ENCODE results near the gene ING4. TPM values are rescaled to one million over a fixed set of nuclear protein-coding genes. Genes with fewer than 3 reads are reported as not detected.

The ING4 gene
- total and polyA plus RNA-seq, 2 donors (not counting 3 experiments of a cell fraction or from before 2014, with no cell fraction given) = 34.7 to 52.0 TPM

GRCh38 chr12:6612652-6613014, 50.3 kb downstream of the ING4 start:
- H3K27ac ChIP-seq (ENCODE audit: insufficient read depth, low read depth, low read length) = no peak overlapping the region
- no peaks in the 10 kb centered on the region for H3K79me2 ChIP-seq (ENCODE audit: control insufficient read depth, insufficient read depth, low read length)
- no peak overlapping the region for H3K9ac ChIP-seq (replicated peaks; ENCODE audit: extremely low read depth, insufficient read depth, low read length)
- peak overlapping the region; percentile 94 for H2AFZ ChIP-seq (ENCODE audit: low read depth, low read length)
- no peak overlapping the region for H3K4me2 ChIP-seq (ENCODE audit: insufficient read depth, low read length)
- TF ChIP-seq GATA2 (IDR thresholded peaks at IDR 0.05; ENCODE audit: insufficient read depth, insufficient read length, low read depth, low read length) (no peak), FOS (IDR thresholded peaks at IDR 0.05; ENCODE audit: borderline replicate concordance, insufficient read depth, low read length) (no peak), POLR2AphosphoS5 (IDR thresholded peaks at IDR 0.05; ENCODE audit: insufficient read depth, low read depth, low read length) (no peak), POLR2A (IDR thresholded peaks at IDR 0.05; ENCODE audit: low read depth, low read length) (no peak)
- H4K20me1 ChIP-seq (replicated peaks; ENCODE audit: control insufficient read depth, extremely low read depth, insufficient read depth, low read length) = no peaks in the 10 kb centered on the region
- no peaks in the 10 kb centered on the region for H3K9me1 ChIP-seq (replicated peaks; ENCODE audit: control insufficient read depth, extremely low read depth, insufficient read depth, low read length)
- CTCF ChIA-PET = interaction anchor here (0.9 to 1.2 kb wide), 2 partner anchors 86 to 189 kb away, joined by 3 read pairs; no protein-coding TSS in a partner anchor
- dilution Hi-C loops (cut with MboI; ENCODE audit: extremely low pct_ligation_motif_present, low sequenced_read_pairs) (no loop called here), intact Hi-C loops (cut with micrococcal nuclease) (loop anchor here (10.0 kb wide), 1 partner anchor 1022 kb away; no protein-coding TSS in a partner anchor)
- H3K4me1 ChIP-seq (ENCODE audit: control insufficient read depth, extremely low read depth, insufficient read depth, low read length) = peaks cover 15% of the 10 kb centered on the region
- no peaks in the 10 kb centered on the region for H3K36me3 ChIP-seq (ENCODE audit: control insufficient read depth in 2 of 2, extremely low read depth in 1 of 2, insufficient read depth in 2 of 2, low read length in 2 of 2)
- FAIRE-seq = no peak
- no peak overlapping the region for H3K4me3 ChIP-seq (replicated peaks in 1 of 3; ENCODE audit: insufficient read depth in 1 of 3, low read depth in 1 of 3, low read length in 3 of 3)
- no TSS peak for BruUV-seq (replicated peaks)
- H3K27me3 ChIP-seq (ENCODE audit: control insufficient read depth in 2 of 2, insufficient read depth in 2 of 2, low read length in 2 of 2) = no peaks in the 10 kb centered on the region
- H3K9me3 ChIP-seq (replicated peaks; ENCODE audit: control insufficient read depth, insufficient read depth, low read length) = no peaks in the 10 kb centered on the region
- POLR2A ChIA-PET = interaction anchor here (0.6 kb wide), 1 partner anchor 254 kb away, joined by 4 read pairs; no protein-coding TSS in a partner anchor
- no peak for DNase-seq (ENCODE audit: low read depth, low spot score)

- ChIA-PET CTCF (no interaction called here), POLR2A (no interaction called here)
- no peaks in the 10 kb centered on the region for H4K20me1 ChIP-seq (replicated peaks; ENCODE audit: control insufficient read depth, extremely low read depth, insufficient read depth, low read length)
- H3K4me2 ChIP-seq (ENCODE audit: insufficient read depth, low read length) = no peak overlapping the region
- no peak overlapping the region for H3K9ac ChIP-seq (replicated peaks; ENCODE audit: extremely low read depth, insufficient read depth, low read length)
- DNase-seq (ENCODE audit: low read depth, low spot score) (no peak), FAIRE-seq (no peak)
- H3K27ac ChIP-seq (ENCODE audit: insufficient read depth, low read depth, low read length) = no peak overlapping the region
- no peaks in the 10 kb centered on the region for H3K36me3 ChIP-seq (ENCODE audit: control insufficient read depth in 2 of 2, extremely low read depth in 1 of 2, insufficient read depth in 2 of 2, low read length in 2 of 2)
- H2AFZ ChIP-seq (ENCODE audit: low read depth, low read length) = no peak overlapping the region
- H3K27me3 ChIP-seq (ENCODE audit: control insufficient read depth in 2 of 2, insufficient read depth in 2 of 2, low read length in 2 of 2) = no peaks in the 10 kb centered on the region
- H3K4me3 ChIP-seq (replicated peaks in 1 of 3; ENCODE audit: insufficient read depth in 1 of 3, low read depth in 1 of 3, low read length in 3 of 3) = no peak overlapping the region
- H3K9me1 ChIP-seq (replicated peaks; ENCODE audit: control insufficient read depth, extremely low read depth, insufficient read depth, low read length) = no peaks in the 10 kb centered on the region
- no TSS peak for BruUV-seq (replicated peaks)
- no peaks in the 10 kb centered on the region for H3K79me2 ChIP-seq (ENCODE audit: control insufficient read depth, insufficient read depth, low read length)
- dilution Hi-C loops (cut with MboI; ENCODE audit: extremely low pct_ligation_motif_present, low sequenced_read_pairs) = no loop called here
- H3K9me3 ChIP-seq (replicated peaks; ENCODE audit: control insufficient read depth, insufficient read depth, low read length) = no peaks in the 10 kb centered on the region
- peaks cover 16% of the 10 kb centered on the region for H3K4me1 ChIP-seq (ENCODE audit: control insufficient read depth, extremely low read depth, insufficient read depth, low read length)
- TF ChIP-seq POLR2A (IDR thresholded peaks at IDR 0.05; ENCODE audit: low read depth, low read length) (no peak), POLR2AphosphoS5 (IDR thresholded peaks at IDR 0.05; ENCODE audit: insufficient read depth, low read depth, low read length) (no peak), GATA2 (IDR thresholded peaks at IDR 0.05; ENCODE audit: insufficient read depth, insufficient read length, low read depth, low read length) (no peak), MYC (IDR thresholded peaks at IDR 0.05; ENCODE audit: low read depth, low read length) (no peak), FOS (IDR thresholded peaks at IDR 0.05; ENCODE audit: borderline replicate concordance, insufficient read depth, low read length) (no peak)
- intact Hi-C loops (cut with micrococcal nuclease) = loop anchor here (10.0 kb wide), 1 partner anchor 1023 kb away; no protein-coding TSS in a partner anchor
These were observed 50.7 kb downstream of the ING4 start for GRCh38 chr12:6612247-6612646.
